Frontal cortex (tissue), 4 donors: ENCODE data around the gene CHEK1. TPM values are rescaled to one million over a fixed set of nuclear protein-coding genes. Genes with fewer than 3 reads are reported as not detected.

Source experiments
- DNase-seq, 2 donors: peaks; one replicate each; pipeline ENCODE4 v3.0.0; 2012; ENCODE audit warnings: low spot score in 2 of 2
- FAIRE-seq: peaks from 2 replicates; lab custom pipeline; 2012; peaks lifted over from hg19 to GRCh38; lab: Jason Lieb, UNC
- total RNA-seq: library from RNA; depleted of rRNA; stranded (reverse); fragments of >200 nt; gene quantifications from one replicate; pipeline ENCODE4 v1.2.3, GENCODE V29; 2014
- donor health status: control.
- donor health status: control.
- donor health status: control.

Gene CHEK1
- total RNA-seq, 1 donor from 2014 or later: 13.5 TPM

- FAIRE-seq (no peak), DNase-seq (peak; percentile 76 to 77)
Measured at GRCh38 chr11:125625630-125626287, 796 bp downstream of the CHEK1 start.

- DNase-seq (no peak), FAIRE-seq (no peak)
Measured at GRCh38 chr11:125626288-125626950, 1.5 kb downstream of the CHEK1 start.

- FAIRE-seq (no peak), DNase-seq (no peak)
Measured at GRCh38 chr11:125627236-125627910, 2.4 kb downstream of the CHEK1 start.

GRCh38 chr11:125637840-125638239 lies 12.9 kb downstream of the CHEK1 start:
- FAIRE-seq (no peak), DNase-seq (no peak)

GRCh38 chr11:125638315-125638714 lies 13.4 kb downstream of the CHEK1 start:
- no peak for FAIRE-seq
- DNase-seq: no peak

GRCh38 chr11:125645871-125646270 lies 20.9 kb downstream of the CHEK1 start:
- FAIRE-seq (no peak), DNase-seq (no peak)

GRCh38 chr11:125649465-125650166 lies 24.7 kb downstream of the CHEK1 start:
- DNase-seq: no peak
- no peak for FAIRE-seq

- DNase-seq: no peak
- no peak for FAIRE-seq
Measured at GRCh38 chr11:125662689-125663088, 37.7 kb downstream of the CHEK1 start.

- FAIRE-seq: no peak
- no peak for DNase-seq
Measured at GRCh38 chr11:125663910-125664309, 38.9 kb downstream of the CHEK1 start.

GRCh38 chr11:125667151-125667550 lies 42.2 kb downstream of the CHEK1 start:
- no peak for FAIRE-seq

GRCh38 chr11:125670172-125670571 lies 45.2 kb downstream of the CHEK1 start:
- DNase-seq (no peak), FAIRE-seq (no peak)

More at GRCh38 chr11:125667151-125667550, 42.2 kb downstream of the CHEK1 start:
- no peak for DNase-seq

- DNase-seq (no peak), FAIRE-seq (no peak)
Measured at GRCh38 chr11:125671561-125671960, 46.6 kb downstream of the CHEK1 start.

GRCh38 chr11:125674210-125674609 lies 49.2 kb downstream of the CHEK1 start:
- DNase-seq (no peak), FAIRE-seq (no peak)

GRCh38 chr11:125675196-125675595 lies 50.2 kb downstream of the CHEK1 start:
- DNase-seq (no peak), FAIRE-seq (no peak)

- FAIRE-seq (no peak), DNase-seq (no peak)
Measured at GRCh38 chr11:125679397-125679796, 54.4 kb downstream of the CHEK1 start.

GRCh38 chr11:125679837-125680236 lies 54.9 kb downstream of the CHEK1 start:
- FAIRE-seq: no peak
- no peak for DNase-seq

- no peak for FAIRE-seq
Measured at GRCh38 chr11:125680747-125681146, 55.8 kb downstream of the CHEK1 start, which contains the start of gene ACRV1. Gene ACRV1 (minus strand): TSS chr11:125680847. CDS start chr11:125680780, 67 bp downstream.

GRCh38 chr11:125685228-125685627 lies 60.3 kb downstream of the CHEK1 start:
- DNase-seq (no peak), FAIRE-seq (no peak)

More at GRCh38 chr11:125680747-125681146, 55.8 kb downstream of the CHEK1 start, which contains the start of gene ACRV1:
- no peak for DNase-seq

GRCh38 chr11:125688066-125688465 lies 63.1 kb downstream of the CHEK1 start:
- DNase-seq: no peak
- no peak for FAIRE-seq

GRCh38 chr11:125688632-125689031 lies 63.7 kb downstream of the CHEK1 start:
- FAIRE-seq: no peak
- DNase-seq: no peak
